H9 (cell line): ENCODE data around the gene RNPEPL1. TPM values are rescaled to one million over a fixed set of nuclear protein-coding genes. Genes with fewer than 3 reads are reported as not detected.

Experiments
- DNase-seq: peaks from one replicate; pipeline ENCODE4 v3.0.0-alpha.2; 2017
- H2AFZ ChIP-seq: one replicate; pipeline ENCODE4 v1.6.1; 2013; ENCODE audit warnings: mild to moderate bottlenecking, low read length, control low read depth, moderate library complexity
- H2AK5ac ChIP-seq: 2 replicates; pipeline ENCODE4 v1.6.1; 2013; ENCODE audit warnings: low read length, control low read depth, mixed read lengths; ENCODE audit not compliant: insufficient read length
- H2BK120ac ChIP-seq: one replicate; pipeline ENCODE4 v1.6.1; 2013; ENCODE audit warnings: low read depth, mild to moderate bottlenecking, low read length, control low read depth, inconsistent platforms; ENCODE audit not compliant: poor library complexity, severe bottlenecking
- H2BK12ac ChIP-seq: 2 replicates; pipeline ENCODE4 v1.6.1; 2013; ENCODE audit warnings: low read length, control low read depth, mixed read lengths, low read depth; ENCODE audit not compliant: insufficient read length
- H2BK15ac ChIP-seq: 2 replicates; pipeline ENCODE4 v1.6.1; 2013; ENCODE audit warnings: low read depth, low read length, control low read depth
- H2BK20ac ChIP-seq: one replicate; pipeline ENCODE4 v1.6.1; 2013; ENCODE audit warnings: low read depth, mild to moderate bottlenecking, low read length, control low read depth, inconsistent platforms; ENCODE audit not compliant: poor library complexity, severe bottlenecking
- H2BK5ac ChIP-seq: 2 replicates; pipeline ENCODE4 v1.6.1; 2013; ENCODE audit warnings: low read length, control low read depth, mixed read lengths; ENCODE audit not compliant: insufficient read length
- H3K14ac ChIP-seq: 2 replicates; pipeline ENCODE4 v1.6.1; 2013; ENCODE audit warnings: low read length, control low read depth; ENCODE audit not compliant: insufficient read depth
- H3K18ac ChIP-seq: 2 replicates; pipeline ENCODE4 v1.6.1; 2013; ENCODE audit warnings: low read depth, mild to moderate bottlenecking, mixed read lengths, low read length, control low read depth; ENCODE audit not compliant: insufficient read length
- H3K23ac ChIP-seq: 2 replicates; pipeline ENCODE4 v1.6.1; 2013; ENCODE audit warnings: low read length, control low read depth, mixed read lengths, low read depth; ENCODE audit not compliant: insufficient read length
- H3K23me2 ChIP-seq: 2 replicates; pipeline ENCODE4 v1.6.1; 2013; ENCODE audit warnings: low read depth, mild to moderate bottlenecking, mixed read lengths, low read length, control low read depth; ENCODE audit not compliant: insufficient read length, poor library complexity, severe bottlenecking
- H3K27ac ChIP-seq: 2 replicates; pipeline ENCODE4 v1.5.1; 2013; ENCODE audit warnings: low read length, control low read depth, mixed read lengths, low read depth; ENCODE audit not compliant: insufficient read length
- H3K27me3 ChIP-seq: 2 replicates; pipeline ENCODE4 v1.6.1; 2013; ENCODE audit warnings: low read length, control low read depth, inconsistent platforms; ENCODE audit not compliant: insufficient read depth
- H3K4ac ChIP-seq: 2 replicates; pipeline ENCODE4 v1.6.1; 2013; ENCODE audit warnings: low read depth, mild to moderate bottlenecking, control low read depth, inconsistent platforms, low read length, moderate library complexity
- H3K4me1 ChIP-seq: 2 replicates; pipeline ENCODE4 v1.6.1; 2013; ENCODE audit warnings: low read length, control low read depth, inconsistent platforms; ENCODE audit not compliant: insufficient read depth
- H3K4me2 ChIP-seq: 2 replicates; pipeline ENCODE4 v1.6.1; 2013; ENCODE audit warnings: low read length, control low read depth, mixed read lengths; ENCODE audit not compliant: insufficient read length, insufficient read depth
- H3K56ac ChIP-seq: 2 replicates; pipeline ENCODE4 v1.6.1; 2013; ENCODE audit warnings: low read depth, mild to moderate bottlenecking, mixed read lengths, low read length, control low read depth; ENCODE audit not compliant: insufficient read length
- H3K79me1 ChIP-seq: 2 replicates; pipeline ENCODE4 v1.6.1; 2013; ENCODE audit warnings: low read depth, mild to moderate bottlenecking, moderate library complexity, low read length, control low read depth, inconsistent platforms; ENCODE audit not compliant: insufficient read depth, poor library complexity, severe bottlenecking
- H3K79me2 ChIP-seq: 2 replicates; pipeline ENCODE4 v1.6.1; 2013; ENCODE audit warnings: low read length, control low read depth, inconsistent platforms; ENCODE audit not compliant: insufficient read depth
- H3K9ac ChIP-seq: 2 replicates; pipeline ENCODE4 v1.6.1; 2013; ENCODE audit warnings: low read length, control low read depth, mixed read lengths; ENCODE audit not compliant: insufficient read length; ENCODE audit errors: extremely low read depth
- H3K9me3 ChIP-seq: one replicate; pipeline ENCODE4 v1.6.1; 2013; ENCODE audit warnings: low read depth, low read length, inconsistent platforms; ENCODE audit not compliant: control insufficient read depth
- H3T11ph ChIP-seq: one replicate; pipeline ENCODE4 v1.6.1; 2013; ENCODE audit warnings: mild to moderate bottlenecking, low read length, control low read depth, inconsistent platforms
- H4K20me1 ChIP-seq: one replicate; pipeline ENCODE4 v1.6.1; 2013; ENCODE audit not compliant: control insufficient read depth, insufficient read length, insufficient read depth
- H4K5ac ChIP-seq: 2 replicates; pipeline ENCODE4 v1.6.1; 2013; ENCODE audit warnings: low read depth, mild to moderate bottlenecking, mixed read lengths, low read length, control low read depth; ENCODE audit not compliant: insufficient read length
- H4K8ac ChIP-seq: replicated peaks from 2 replicates; pipeline ENCODE4 v1.6.1; 2013; ENCODE audit warnings: low read length, control low read depth, mixed read lengths, low read depth; ENCODE audit not compliant: insufficient read length
- H4K91ac ChIP-seq: 2 replicates; pipeline ENCODE4 v1.6.1; 2013; ENCODE audit warnings: low read depth, mild to moderate bottlenecking, moderate library complexity, mixed read lengths, low read length, control low read depth; ENCODE audit not compliant: insufficient read length
- H3K27ac Mint-ChIP-seq, 3 experiments: 2 replicates in 2 of 3; 3 replicates in 1 of 3; pipeline ENCODE4 v1.8.0; 2020 to 2021; ENCODE audit warnings: mixed read lengths in 3 of 3, mild to moderate bottlenecking in 1 of 3, moderate library complexity in 1 of 3
- H3K27me3 Mint-ChIP-seq: 2 replicates; pipeline ENCODE4 v1.8.0; 2021; ENCODE audit warnings: low read depth, mild to moderate bottlenecking, moderate library complexity, mixed read lengths
- H3K36me3 Mint-ChIP-seq, 3 experiments: 2 replicates in 2 of 3; 3 replicates in 1 of 3; pipeline ENCODE4 v1.8.0; 2020 to 2021; ENCODE audit warnings: low read depth in 3 of 3, mixed read lengths in 3 of 3; ENCODE audit not compliant: insufficient read depth in 1 of 3
- H3K4me1 Mint-ChIP-seq, 2 experiments: 2 replicates each; pipeline ENCODE4 v1.8.0; 2020; ENCODE audit warnings: mixed read lengths in 2 of 2
- H3K4me3 Mint-ChIP-seq, 2 experiments: 2 replicates in 1 of 2; 3 replicates in 1 of 2; pipeline ENCODE4 v1.8.0; 2020 to 2021; ENCODE audit warnings: mild to moderate bottlenecking in 2 of 2, mixed read lengths in 2 of 2, moderate library complexity in 1 of 2
- H3K9me3 Mint-ChIP-seq, 2 experiments: 2 replicates in 1 of 2; 3 replicates in 1 of 2; pipeline ENCODE4 v1.8.0; 2020; ENCODE audit warnings: mild to moderate bottlenecking in 2 of 2, mixed read lengths in 2 of 2, moderate library complexity in 1 of 2
- CTCF ChIP-seq: fragments of 200-600 bp; sonication (generic); conservative IDR thresholded peaks from 3 replicates; pipeline ENCODE4 v1.8.0; 2021; ENCODE audit warnings: antibody characterized with exemption, mild to moderate bottlenecking
- WGBS: extraction: QIAGEN DNeasy Blood & Tissue Kit; methylation state at CpG from one replicate; pipeline ENCODE4 v1.1.7; 2013; ENCODE audit warnings: missing lambda C conversion rate, low lambda C conversion rate, mixed read lengths; ENCODE audit not compliant: insufficient read length; ENCODE audit errors: extremely low coverage; 5-methylcytosine and 5-hydroxymethylcytosine counted together
- total RNA-seq: library from RNA; stranded (reverse); gene quantifications from 2 replicates; pipeline ENCODE4 v1.2.1, GENCODE V29; 2021

Gene RNPEPL1
- total RNA-seq, 1 experiment from 2014 or later = 22.5 TPM

- Histone ChIP-seq H3K79me1 (peaks cover 5% of the 10 kb centered on the region), H3K4me1 (no peaks in the 10 kb centered on the region), H4K91ac (no peak overlapping the region), H3K79me2 (peaks cover 4% of the 10 kb centered on the region; the same call in 1 of the 2 replicates), H3K27ac (no peak overlapping the region), H2AK5ac (no peak overlapping the region), H2AFZ (no peak overlapping the region), H2BK5ac (no peak overlapping the region), H3K23me2 (no peaks in the 10 kb centered on the region), H4K8ac (no peak overlapping the region), H3K4ac (no peak overlapping the region), H3K9me3 (no peaks in the 10 kb centered on the region), H2BK12ac (no peak overlapping the region), H3K18ac (no peak overlapping the region), H3K4me2 (no peak overlapping the region), H3K9ac (no peak overlapping the region), H2BK20ac (no peak overlapping the region), H2BK15ac (no peak overlapping the region), H3T11ph (no peak overlapping the region), H3K56ac (no peak overlapping the region), H3K27me3 (no peaks in the 10 kb centered on the region), H3K14ac (no peak overlapping the region), H2BK120ac (no peak overlapping the region), H4K20me1 (no peaks in the 10 kb centered on the region), H4K5ac (no peak overlapping the region), H3K23ac (no peak overlapping the region)
- Mint-ChIP-seq H3K4me3 (no peak overlapping the region), H3K9me3 (no peaks in the 10 kb centered on the region), H3K27ac (no peak overlapping the region), H3K27me3 (no peaks in the 10 kb centered on the region), H3K4me1 (peaks cover 3 to 6% of the 10 kb centered on the region in 2 experiments), H3K36me3 (peaks cover 10 to 30% (median 16%) of the 10 kb centered on the region in 3 experiments)
- TF ChIP-seq CTCF = no peak
- DNase-seq = no peak
- WGBS = no CpG with 5 or more reads among the region's 20 CpGs
These were observed 24.9 kb downstream of the RNPEPL1 start for GRCh38 chr2:240593026-240593702.
